Osteocyte (in vitro differentiated cells): Measurements from ENCODE around the gene LY6G5C. TPM values are rescaled to one million over a fixed set of nuclear protein-coding genes. Genes with fewer than 3 reads are reported as not detected.

Experiments
- DNase-seq: peaks from one replicate; pipeline ENCODE4 v3.0.0; 2021; ENCODE audit warnings: mixed read lengths; ENCODE audit not compliant: unreplicated experiment; ENCODE audit errors: extremely low spot score
- H3K27ac Mint-ChIP-seq: one replicate; pipeline ENCODE4 v1.8.0; 2021; ENCODE audit warnings: mild to moderate bottlenecking, mixed read lengths; ENCODE audit not compliant: unreplicated experiment
- H3K27me3 Mint-ChIP-seq: one replicate; pipeline ENCODE4 v1.8.0; 2021; ENCODE audit warnings: mixed read lengths; ENCODE audit not compliant: unreplicated experiment
- H3K36me3 Mint-ChIP-seq: one replicate; pipeline ENCODE4 v1.8.0; 2021; ENCODE audit warnings: mixed read lengths; ENCODE audit not compliant: unreplicated experiment
- H3K4me1 Mint-ChIP-seq: one replicate; pipeline ENCODE4 v1.8.0; 2021; ENCODE audit warnings: mixed read lengths; ENCODE audit not compliant: unreplicated experiment
- H3K4me3 Mint-ChIP-seq: one replicate; pipeline ENCODE4 v1.8.0; 2021; ENCODE audit warnings: mild to moderate bottlenecking, moderate library complexity, mixed read lengths; ENCODE audit not compliant: unreplicated experiment
- H3K9me3 Mint-ChIP-seq: one replicate; pipeline ENCODE4 v1.8.0; 2021; ENCODE audit warnings: mixed read lengths; ENCODE audit not compliant: unreplicated experiment
- CTCF ChIP-seq: fragments of 200-600 bp; sonication (generic); IDR thresholded peaks from 2 replicates; pipeline ENCODE4 v1.5.0; 2021; ENCODE audit warnings: antibody characterized with exemption, mild to moderate bottlenecking, moderate library complexity
- total RNA-seq: library from RNA; stranded (reverse); gene quantifications from 2 replicates; pipeline ENCODE4 v1.2.1, GENCODE V29; 2021

Gene LY6G5C
- total RNA-seq, 1 donor from 2014 or later = 3.9 TPM

GRCh38 chr6:31692886-31693285, 12.0 kb upstream of the LY6G5C start:
- TF ChIP-seq CTCF = no peak
- no peak for DNase-seq
- no peaks in the 10 kb centered on the region for H3K4me1 Mint-ChIP-seq
- H3K9me3 Mint-ChIP-seq = no peaks in the 10 kb centered on the region
- H3K27me3 Mint-ChIP-seq = no peaks in the 10 kb centered on the region
- H3K27ac Mint-ChIP-seq = no peak overlapping the region
- no peak overlapping the region for H3K4me3 Mint-ChIP-seq
- H3K36me3 Mint-ChIP-seq = peaks cover 28% of the 10 kb centered on the region

GRCh38 chr6:31692353-31692752, 11.5 kb upstream of the LY6G5C start:
- no peaks in the 10 kb centered on the region for H3K27me3 Mint-ChIP-seq
- DNase-seq = no peak
- TF ChIP-seq CTCF = no peak
- H3K4me1 Mint-ChIP-seq = no peaks in the 10 kb centered on the region
- no peaks in the 10 kb centered on the region for H3K9me3 Mint-ChIP-seq
- peaks cover 30% of the 10 kb centered on the region for H3K36me3 Mint-ChIP-seq
- H3K27ac Mint-ChIP-seq = no peak overlapping the region
- no peak overlapping the region for H3K4me3 Mint-ChIP-seq

GRCh38 chr6:31691564-31692108, 10.8 kb upstream of the LY6G5C start:
- Mint-ChIP-seq H3K27ac (no peak overlapping the region), H3K4me3 (no peak overlapping the region), H3K36me3 (peaks cover 29% of the 10 kb centered on the region), H3K9me3 (no peaks in the 10 kb centered on the region), H3K4me1 (no peaks in the 10 kb centered on the region), H3K27me3 (no peaks in the 10 kb centered on the region)
- DNase-seq = no peak
- TF ChIP-seq CTCF = no peak

GRCh38 chr6:31691078-31691463, 10.2 kb upstream of the LY6G5C start:
- Mint-ChIP-seq H3K4me1 (no peaks in the 10 kb centered on the region), H3K4me3 (no peak overlapping the region), H3K27me3 (no peaks in the 10 kb centered on the region), H3K36me3 (peaks cover 30% of the 10 kb centered on the region), H3K27ac (no peak overlapping the region), H3K9me3 (no peaks in the 10 kb centered on the region)
- DNase-seq = no peak
- no peak for TF ChIP-seq CTCF

GRCh38 chr6:31690231-31691077, 9.6 kb upstream of the LY6G5C start:
- Mint-ChIP-seq H3K36me3 (peaks cover 34% of the 10 kb centered on the region), H3K9me3 (no peaks in the 10 kb centered on the region), H3K4me1 (no peaks in the 10 kb centered on the region), H3K4me3 (no peak overlapping the region), H3K27ac (no peak overlapping the region), H3K27me3 (no peaks in the 10 kb centered on the region)
- no peak for TF ChIP-seq CTCF
- DNase-seq = no peak
